Activated CD4-positive, alpha-beta T cell treated with anti-CD3 and anti-CD28 coated beads for 4 hours (primary cell): ENCODE data around the gene IER5.
"Not testable (repeated sequence)": the region's sequence is repeated elsewhere in the genome, so short reads cannot be mapped to it uniquely, and the experiment has no call there.

Experiments used
- DNase-seq, 2 donors: peaks; one replicate each; pipeline ENCODE4 v3.0.0-alpha.2; 2020

The IER5 gene

GRCh38 chr1:181088079-181089016, at the start of gene IER5:
IER5 (plus strand) TSS chr1:181088700; CDS start chr1:181088903, 203 bp downstream.
- DNase-seq, result peak; percentile 96

- no peak for DNase-seq
Observed at GRCh38 chr1:181040284-181040865, 48.1 kb upstream of the IER5 start.

GRCh38 chr1:181043025-181043888, 45.2 kb upstream of the IER5 start:
- DNase-seq, result no peak

GRCh38 chr1:181044449-181044966, 44.0 kb upstream of the IER5 start:
- DNase-seq, result peak in 1 of 2 donors; percentile 23

- not testable (repeated sequence) for DNase-seq
Observed at GRCh38 chr1:181045946-181046345, 42.6 kb upstream of the IER5 start.

- no peak for DNase-seq
Observed at GRCh38 chr1:181049378-181049777, 39.1 kb upstream of the IER5 start.

- DNase-seq, result no peak
Observed at GRCh38 chr1:181050922-181051321, 37.6 kb upstream of the IER5 start.

GRCh38 chr1:181056560-181056959, 31.9 kb upstream of the IER5 start:
- DNase-seq, result no peak

- DNase-seq, result no peak
Observed at GRCh38 chr1:181057079-181057478, 31.4 kb upstream of the IER5 start.

GRCh38 chr1:181059435-181059834, 29.1 kb upstream of the IER5 start:
- no peak for DNase-seq

GRCh38 chr1:181060066-181060465, 28.4 kb upstream of the IER5 start:
- DNase-seq, result no peak

GRCh38 chr1:181060947-181061346, 27.6 kb upstream of the IER5 start:
- not testable (repeated sequence) for DNase-seq

GRCh38 chr1:181061487-181061886, 27.0 kb upstream of the IER5 start:
- no peak for DNase-seq

GRCh38 chr1:181061891-181062835, 26.3 kb upstream of the IER5 start:
- DNase-seq, result peak; percentile 16 to 17

- DNase-seq, result peak; percentile 9 to 15
Observed at GRCh38 chr1:181062836-181063428, 25.6 kb upstream of the IER5 start.

- DNase-seq, result no peak
Observed at GRCh38 chr1:181064011-181064623, 24.4 kb upstream of the IER5 start.

- DNase-seq, result no peak
Observed at GRCh38 chr1:181064702-181065101, 23.8 kb upstream of the IER5 start.

GRCh38 chr1:181073638-181074037, 14.9 kb upstream of the IER5 start:
- no peak for DNase-seq

- no peak for DNase-seq
Observed at GRCh38 chr1:181075766-181076350, 12.6 kb upstream of the IER5 start.

GRCh38 chr1:181076852-181077251, 11.6 kb upstream of the IER5 start:
- DNase-seq, result no peak
